HepG2 (cell line): ENCODE results near the gene KLHDC4. TPM values are rescaled to one million over a fixed set of nuclear protein-coding genes. Genes with fewer than 3 reads are reported as not detected.

Experiments
- AHR ChIP-seq: IDR thresholded peaks from 2 replicates; pipeline ENCODE4 v1.6.1; 2018; ENCODE audit warnings: missing genetic modification reagents, missing compliant biosample characterization
- ARHGAP35 ChIP-seq: sonication (generic); formaldehyde crosslinking; IDR thresholded peaks from 2 replicates; pipeline ENCODE4 v1.9.0; 2022; ENCODE audit warnings: mild to moderate bottlenecking, inconsistent platforms, moderate library complexity, missing genetic modification reagents, borderline replicate concordance
- ATF7-NPFF ChIP-seq: sonication (generic); formaldehyde crosslinking; IDR thresholded peaks from 2 replicates; pipeline ENCODE4 v1.8.1; 2023; ENCODE audit warnings: mild to moderate bottlenecking, low read depth, missing genetic modification reagents, moderate library complexity
- CHD4 ChIP-seq: fragments of 200-600 bp; sonication (generic); IDR thresholded peaks from 2 replicates; pipeline ENCODE4 v1.7.0; 2017; ENCODE audit warnings: mild to moderate bottlenecking, low read length, borderline replicate concordance
- DDIT3 ChIP-seq: sonication (generic); formaldehyde crosslinking; IDR thresholded peaks from 2 replicates; pipeline ENCODE4 v1.4.0; 2020; ENCODE audit warnings: mild to moderate bottlenecking, missing genetic modification reagents
- ETV5 ChIP-seq: IDR thresholded peaks from 2 replicates; pipeline ENCODE4 v1.6.1; 2018; ENCODE audit warnings: missing biosample characterization, missing genetic modification reagents, inconsistent platforms, borderline replicate concordance
- GTF2F1 ChIP-seq: fragments of 150-350 bp; IDR thresholded peaks from 2 replicates; pipeline ENCODE4 v1.6.1; 2014; ENCODE audit warnings: low read length
- KLF13 ChIP-seq: sonication (generic); formaldehyde crosslinking; IDR thresholded peaks from 2 replicates; pipeline ENCODE4 v1.4.0; 2020; ENCODE audit warnings: mild to moderate bottlenecking, missing genetic modification reagents
- MAZ ChIP-seq, 2 experiments: sonication (generic) in 1 of 2; formaldehyde crosslinking in 1 of 2; IDR thresholded peaks; 2 replicates each; pipeline versions ENCODE4 v1.5.0 to v1.6.1; 2012 to 2020; ENCODE audit warnings: low read depth in 2 of 2, mild to moderate bottlenecking in 2 of 2, borderline replicate concordance in 1 of 2, improper control_type of control experiment in 1 of 2, low read length in 1 of 2, missing genetic modification reagents in 1 of 2, moderate library complexity in 1 of 2
- MBD4 ChIP-seq: IDR thresholded peaks from 2 replicates; pipeline ENCODE4 v1.6.1; 2012; ENCODE audit warnings: low read length, inconsistent platforms, borderline replicate concordance
- NKX3-1 ChIP-seq: sonication (generic); formaldehyde crosslinking; IDR thresholded peaks from 2 replicates; pipeline ENCODE4 v1.5.0; 2020; ENCODE audit warnings: missing genetic modification reagents
- POLR2G ChIP-seq: fragments of 200-400 bp; formaldehyde crosslinking; IDR thresholded peaks from 2 replicates; pipeline ENCODE4 v1.6.1; 2018; ENCODE audit warnings: mild to moderate bottlenecking, low read depth, low read length, moderate library complexity
- STAT5B ChIP-seq: sonication (generic); formaldehyde crosslinking; IDR thresholded peaks from 2 replicates; pipeline ENCODE4 v1.4.0; 2020; ENCODE audit warnings: missing genetic modification reagents
- THRA ChIP-seq: sonication (generic); formaldehyde crosslinking; IDR thresholded peaks from 2 replicates; pipeline ENCODE4 v1.4.0; 2020; ENCODE audit warnings: missing genetic modification reagents, borderline replicate concordance
- ZBTB49 ChIP-seq: sonication (generic); formaldehyde crosslinking; IDR thresholded peaks from 2 replicates; pipeline ENCODE4 v1.4.0; 2020; ENCODE audit warnings: missing genetic modification reagents, borderline replicate concordance
- ZBTB8A ChIP-seq: sonication (generic); formaldehyde crosslinking; IDR thresholded peaks from 2 replicates; pipeline ENCODE4 v1.4.0; 2020; ENCODE audit warnings: mild to moderate bottlenecking, low read depth, missing genetic modification reagents, borderline replicate concordance
- ZFAT ChIP-seq: sonication (generic); formaldehyde crosslinking; conservative IDR thresholded peaks from 2 replicates; pipeline ENCODE4 v1.8.1; 2023; ENCODE audit warnings: missing genetic modification reagents, inconsistent platforms
- ZNF101 ChIP-seq: sonication (generic); formaldehyde crosslinking; IDR thresholded peaks from 2 replicates; pipeline ENCODE4 v1.4.0; 2020; ENCODE audit warnings: mild to moderate bottlenecking, low read depth, missing genetic modification reagents, borderline replicate concordance
- ZNF224 ChIP-seq: sonication (generic); formaldehyde crosslinking; IDR thresholded peaks from 2 replicates; pipeline ENCODE4 v1.5.0; 2020; ENCODE audit warnings: mild to moderate bottlenecking, missing genetic modification reagents
- ZNF225 ChIP-seq: sonication (generic); formaldehyde crosslinking; IDR thresholded peaks from 2 replicates; pipeline ENCODE4 v1.4.0; 2020; ENCODE audit warnings: mild to moderate bottlenecking, missing genetic modification reagents
- ZNF691 ChIP-seq: sonication (generic); formaldehyde crosslinking; IDR thresholded peaks from 2 replicates; pipeline ENCODE4 v1.4.0; 2020; ENCODE audit warnings: missing genetic modification reagents, low read depth, mild to moderate bottlenecking, borderline replicate concordance
- ZNF784 ChIP-seq: sonication (generic); formaldehyde crosslinking; IDR thresholded peaks from 2 replicates; pipeline ENCODE4 v1.5.1; 2020; ENCODE audit warnings: missing genetic modification reagents, mild to moderate bottlenecking, borderline replicate concordance
- ZNF841 ChIP-seq: sonication (generic); formaldehyde crosslinking; IDR thresholded peaks from 2 replicates; pipeline ENCODE4 v1.8.1; 2023; ENCODE audit warnings: missing genetic modification reagents, borderline replicate concordance
- polyA plus RNA-seq, 8 experiments: library from polyadenylated mRNA; depleted of rRNA in 3 of 8; stranded (reverse) in 7 of 8; unstranded in 1 of 8; fragments of >200 nt; fragmentation: Illumina TruSeq in 4 of 8; extraction: Trizol in 4 of 8; gene quantifications; 2 replicates each; pipeline versions ENCODE4 v1.2.1 to v1.2.3, GENCODE V29; 2011 to 2016; ENCODE audit warnings: low read depth in 4 of 8, missing spikeins in 1 of 8, mixed read lengths in 1 of 8; ENCODE audit not compliant: insufficient read depth in 1 of 8
- total RNA-seq, 5 experiments: library from RNA; depleted of rRNA; stranded (reverse); fragments of >200 nt; fragmentation: Illumina TruSeq; extraction: Trizol; gene quantifications; 2 replicates each; pipeline ENCODE4 v1.2.3, GENCODE V29; 2016; ENCODE audit warnings: low read depth in 1 of 5

The KLHDC4 gene
- total and polyA plus RNA-seq, 2 of the 13 experiments (the other 11 are each of a cell fraction or from before 2014, with no cell fraction given): 18.7 to 31.8 TPM

- TF ChIP-seq ZNF691 (CRISPR knock-in tag): peak; percentile 98
- 0 out of 2 replicates have a peak, but pooled peaks have one; percentile 54 for TF ChIP-seq ZFAT (CRISPR knock-in tag)
- no peak for TF ChIP-seq GTF2F1
- peak; percentile 72; the same call in 1 of the 2 replicates for TF ChIP-seq MAZ (IDR thresholded peaks at IDR 0.05; ENCODE audit: borderline replicate concordance, low read depth, low read length)
- TF ChIP-seq MAZ (CRISPR knock-in tag; IDR thresholded peaks at IDR 0.05; ENCODE audit: low read depth): peak; percentile 92
- TF ChIP-seq ZNF101: no peak
- TF ChIP-seq AHR (CRISPR knock-in tag): peak; percentile 93; the same call in 1 of the 2 replicates
- TF ChIP-seq ZNF784 (CRISPR knock-in tag): peak; percentile 94
- peak; percentile 86; the same call in 1 of the 2 replicates for TF ChIP-seq ATF7-NPFF (CRISPR knock-in tag)
- peak; percentile 58; the same call in 1 of the 2 replicates for TF ChIP-seq POLR2G
- TF ChIP-seq MBD4: no peak
- TF ChIP-seq ZNF225 (CRISPR knock-in tag): peak; percentile 95
- TF ChIP-seq NKX3-1 (CRISPR knock-in tag): no peak
- TF ChIP-seq KLF13: peak; percentile 28; the same call in 1 of the 2 replicates
- peak; percentile 80 for TF ChIP-seq ZNF224 (CRISPR knock-in tag)
- TF ChIP-seq THRA: peak; percentile 90
- peak; percentile 79 for TF ChIP-seq ETV5 (CRISPR knock-in tag)
- no peak for TF ChIP-seq ZNF841 (CRISPR knock-in tag)
- peak; percentile 82; the same call in 1 of the 2 replicates for TF ChIP-seq STAT5B (CRISPR knock-in tag)
- 0 out of 2 replicates have a peak, but pooled peaks have one; percentile 86 for TF ChIP-seq DDIT3 (CRISPR knock-in tag)
- TF ChIP-seq ZBTB49 (CRISPR knock-in tag): 0 out of 2 replicates have a peak, but pooled peaks have one; percentile 72
- no peak for TF ChIP-seq CHD4
- no peak for TF ChIP-seq ARHGAP35 (CRISPR knock-in tag)
- TF ChIP-seq ZBTB8A (CRISPR knock-in tag): peak; percentile 50; the same call in 1 of the 2 replicates
These were observed 13.2 kb upstream of the KLHDC4 start (continued) for GRCh38 chr16:87778830-87779579.
